KMS-11 (cell line): ENCODE results near the gene LETM1.

Experiments
- H2AFZ ChIP-seq: fragments of 200-600 bp; sonication (generic); 2 replicates; pipeline ENCODE4 v1.6.1; 2016; ENCODE audit warnings: antibody characterized with exemption, mixed run types, low read depth
- H3K27ac ChIP-seq: fragments of 200-600 bp; sonication (generic); 2 replicates; pipeline ENCODE4 v1.6.1; 2016; ENCODE audit warnings: mild to moderate bottlenecking, mixed run types
- H3K27me3 ChIP-seq: fragments of 200-600 bp; sonication (generic); 2 replicates; pipeline ENCODE4 v1.6.1; 2017; ENCODE audit warnings: mild to moderate bottlenecking, low read depth, mixed run types, moderate library complexity; ENCODE audit not compliant: insufficient read depth
- H3K36me3 ChIP-seq: fragments of 200-600 bp; sonication (generic); 2 replicates; pipeline ENCODE4 v1.6.1; 2017; ENCODE audit warnings: mild to moderate bottlenecking, mixed run types; ENCODE audit not compliant: insufficient read depth
- H3K4me1 ChIP-seq: fragments of 200-600 bp; sonication (generic); 2 replicates; pipeline ENCODE4 v1.6.1; 2016; ENCODE audit warnings: mild to moderate bottlenecking, low read depth, mixed run types; ENCODE audit not compliant: poor library complexity, severe bottlenecking
- H3K4me2 ChIP-seq: fragments of 200-600 bp; sonication (generic); 2 replicates; pipeline ENCODE4 v1.7.0; 2016; ENCODE audit warnings: mild to moderate bottlenecking, mixed run types
- H3K4me3 ChIP-seq: fragments of 200-600 bp; sonication (generic); IDR thresholded peaks from 2 replicates; pipeline ENCODE4 v1.6.1; 2017; ENCODE audit warnings: low read depth, low read length, mixed read lengths; ENCODE audit not compliant: insufficient read depth
- H3K79me2 ChIP-seq: fragments of 200-600 bp; sonication (generic); 2 replicates; pipeline ENCODE4 v1.6.1; 2016; ENCODE audit warnings: low read depth, mixed run types; ENCODE audit not compliant: insufficient read depth
- H3K9ac ChIP-seq: fragments of 200-600 bp; sonication (generic); 2 replicates; pipeline ENCODE4 v1.6.1; 2016; ENCODE audit warnings: mild to moderate bottlenecking, mixed run types
- H4K20me1 ChIP-seq: fragments of 200-600 bp; sonication (generic); 2 replicates; pipeline ENCODE4 v1.6.1; 2016; ENCODE audit warnings: mild to moderate bottlenecking, mixed run types; ENCODE audit not compliant: insufficient read depth
- CTCF ChIP-seq: fragments of 200-600 bp; sonication (generic); conservative IDR thresholded peaks from 2 replicates; pipeline ENCODE4 v1.6.1; 2017; ENCODE audit warnings: low read depth, mild to moderate bottlenecking, antibody characterized with exemption, low read length, moderate library complexity, mixed read lengths

LETM1 gene

GRCh38 chr4:1805493-1806222 lies 50.3 kb downstream of the LETM1 start:
- H3K27me3 ChIP-seq = no peaks in the 10 kb centered on the region
- no peak overlapping the region for H3K4me3 ChIP-seq
- no peak overlapping the region for H2AFZ ChIP-seq
- no peak overlapping the region for H3K4me2 ChIP-seq
- H3K4me1 ChIP-seq = no peaks in the 10 kb centered on the region
- no peaks in the 10 kb centered on the region for H3K36me3 ChIP-seq
- peak overlapping the region; percentile 20; the same call in 1 of the 2 replicates for H3K27ac ChIP-seq
- no peak for TF ChIP-seq CTCF
- no peaks in the 10 kb centered on the region for H4K20me1 ChIP-seq
- no peak overlapping the region for H3K9ac ChIP-seq
- no peaks in the 10 kb centered on the region for H3K79me2 ChIP-seq

DNA sequence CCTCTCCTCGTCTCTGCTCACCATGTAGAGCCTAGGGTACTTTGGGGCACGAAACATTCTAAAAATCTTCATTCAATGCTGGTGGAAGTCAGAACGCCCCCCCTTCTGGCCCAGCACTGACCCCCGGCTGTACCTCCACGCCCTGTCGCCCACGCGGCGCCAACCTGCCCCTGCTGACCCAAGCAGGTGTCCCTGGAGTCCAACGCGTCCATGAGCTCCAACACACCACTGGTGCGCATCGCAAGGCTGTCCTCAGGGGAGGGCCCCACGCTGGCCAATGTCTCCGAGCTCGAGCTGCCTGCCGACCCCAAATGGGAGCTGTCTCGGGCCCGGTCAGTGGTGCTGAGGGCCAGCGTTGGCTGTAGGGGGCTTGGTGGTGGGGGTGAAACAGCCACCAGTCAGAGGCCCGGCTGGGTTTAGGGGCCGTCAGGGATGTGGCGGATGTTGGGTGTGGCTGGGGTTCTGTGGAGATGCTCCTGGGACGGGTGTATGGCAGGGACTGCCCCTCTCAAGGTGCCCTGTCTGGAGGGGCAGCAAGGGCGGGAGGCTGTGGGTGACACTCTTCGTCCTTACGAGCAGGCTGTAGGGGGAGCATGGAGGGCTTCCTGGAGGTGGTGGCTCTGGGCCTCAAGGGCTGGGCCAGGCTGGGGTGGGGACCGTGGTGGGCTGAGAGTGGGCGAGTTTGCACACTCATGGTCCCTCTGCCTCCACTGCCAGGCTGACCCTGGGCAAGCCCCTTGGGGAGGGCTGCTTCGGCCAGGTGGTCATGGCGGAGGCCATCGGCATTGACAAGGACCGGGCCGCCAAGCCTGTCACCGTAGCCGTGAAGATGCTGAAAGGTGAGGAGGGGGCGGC lies 51.1 kb downstream of the LETM1 start:
- H3K36me3 ChIP-seq = no peaks in the 10 kb centered on the region
- H3K79me2 ChIP-seq = no peaks in the 10 kb centered on the region
- no peaks in the 10 kb centered on the region for H4K20me1 ChIP-seq
- no peak overlapping the region for H2AFZ ChIP-seq
- no peaks in the 10 kb centered on the region for H3K4me1 ChIP-seq
- no peak overlapping the region for H3K9ac ChIP-seq
- H3K27me3 ChIP-seq = no peaks in the 10 kb centered on the region
- no peak for TF ChIP-seq CTCF
- no peak overlapping the region for H3K4me2 ChIP-seq
- H3K27ac ChIP-seq = peak overlapping the region; percentile 20; the same call in 1 of the 2 replicates
- no peak overlapping the region for H3K4me3 ChIP-seq

DNA sequence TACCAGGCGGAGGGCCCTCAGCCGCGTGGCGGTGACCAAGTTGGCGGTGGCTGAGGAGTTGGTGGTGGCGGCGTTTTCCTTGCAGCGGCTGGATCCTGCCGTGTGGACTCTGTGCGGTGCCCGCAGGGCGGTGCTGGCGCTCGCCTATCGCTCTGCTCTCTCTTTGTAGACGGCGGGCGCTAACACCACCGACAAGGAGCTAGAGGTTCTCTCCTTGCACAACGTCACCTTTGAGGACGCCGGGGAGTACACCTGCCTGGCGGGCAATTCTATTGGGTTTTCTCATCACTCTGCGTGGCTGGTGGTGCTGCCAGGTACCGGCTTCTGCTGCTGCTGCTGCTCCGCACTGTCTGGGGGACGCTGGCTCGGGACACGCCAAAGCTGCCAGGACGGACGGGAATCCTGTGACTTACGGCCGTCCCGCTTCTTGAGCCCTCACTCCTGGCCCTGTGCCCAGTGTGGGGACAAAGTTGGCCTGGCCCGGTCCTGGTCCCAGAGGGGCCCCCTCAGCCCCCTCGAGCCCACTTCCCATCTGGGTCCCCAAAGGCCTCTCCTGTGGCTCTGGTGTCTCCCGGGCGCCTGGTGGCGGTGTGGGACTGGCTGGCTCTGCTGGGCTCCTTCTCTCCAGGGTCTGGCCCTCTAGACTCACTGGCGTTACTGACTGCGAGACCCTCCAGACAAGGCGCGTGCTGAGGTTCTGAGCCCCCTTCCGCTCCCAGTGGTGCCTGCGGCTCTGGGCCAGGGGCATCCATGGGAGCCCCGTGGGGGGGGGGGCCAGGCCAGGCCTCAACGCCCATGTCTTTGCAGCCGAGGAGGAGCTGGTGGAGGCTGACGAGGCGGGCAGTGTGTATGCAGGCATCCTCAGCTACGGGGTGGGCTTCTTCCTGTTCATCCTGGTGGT lies 52.2 kb downstream of the LETM1 start:
- TF ChIP-seq CTCF = no peak
- Histone ChIP-seq H2AFZ (no peak overlapping the region), H4K20me1 (no peaks in the 10 kb centered on the region), H3K27me3 (0 out of 2 replicates have a peak, but pooled peaks cover 3% of the 10 kb centered on the region), H3K27ac (peak overlapping the region; percentile 20; the same call in 1 of the 2 replicates), H3K9ac (no peak overlapping the region; the same call in 1 of the 2 replicates), H3K4me3 (no peak overlapping the region), H3K36me3 (no peaks in the 10 kb centered on the region), H3K4me2 (no peak overlapping the region), H3K4me1 (no peaks in the 10 kb centered on the region), H3K79me2 (no peaks in the 10 kb centered on the region)

GRCh38 chr4:1802720-1803522 lies 53.0 kb downstream of the LETM1 start:
- no peaks in the 10 kb centered on the region for H4K20me1 ChIP-seq
- no peaks in the 10 kb centered on the region for H3K79me2 ChIP-seq
- H3K36me3 ChIP-seq = no peaks in the 10 kb centered on the region
- H3K9ac ChIP-seq = no peak overlapping the region; the same call in 1 of the 2 replicates
- no peaks in the 10 kb centered on the region for H3K4me1 ChIP-seq
- H3K4me2 ChIP-seq = no peak overlapping the region
- 0 out of 2 replicates have a peak, but pooled peaks cover 3% of the 10 kb centered on the region for H3K27me3 ChIP-seq
- no peak overlapping the region for H2AFZ ChIP-seq
- H3K27ac ChIP-seq = peak overlapping the region; percentile 22; the same call in 1 of the 2 replicates
- no peak for TF ChIP-seq CTCF
- no peak overlapping the region for H3K4me3 ChIP-seq
